Keratinocyte (primary cell): ENCODE data around the gene DSC3.

Source experiments
- CTCF ChIP-seq, 3 experiments: IDR thresholded peaks in 1 of 3; conservative IDR thresholded peaks in 1 of 3; optimal IDR thresholded peaks in 1 of 3; 2 replicates in 2 of 3; 3 replicates in 1 of 3; pipeline versions ENCODE3 to v1.5.1; 2011; ENCODE audit warnings: low read length in 3 of 3, mild to moderate bottlenecking in 3 of 3, moderate library complexity in 2 of 3, control low read depth in 1 of 3, inconsistent platforms in 1 of 3; ENCODE audit not compliant: insufficient read depth in 2 of 3; ENCODE audit errors: extremely low read depth in 1 of 3
- EZH2 ChIP-seq: IDR thresholded peaks from one replicate; pipeline ENCODE4 v1.6.1; 2012; ENCODE audit warnings: inconsistent platforms, mild to moderate bottlenecking, low read length, moderate library complexity

- TF ChIP-seq CTCF (optimal IDR thresholded peaks at IDR 0.05 in 1 of 3, IDR thresholded peaks at IDR 0.05 in 1 of 3, conservative IDR thresholded peaks at IDR 0.05 in 1 of 3; ENCODE audit: extremely low read depth in 1 of 3, insufficient read depth in 2 of 3, low read length in 3 of 3): no peak
- TF ChIP-seq EZH2: no peak
Measured at GRCh38 chr18:30999887-31000628, 42.5 kb downstream of the DSC3 start.
